ENCODE data around the gene SLC4A4. TPM values are rescaled to one million over a fixed set of nuclear protein-coding genes. Genes with fewer than 3 reads are reported as not detected.

Gene SLC4A4
- total RNA-seq, 1 donor from 2014 or later, result 37.7 TPM

GRCh38 chr4:71469541-71469940 is 130.7 kb downstream of the SLC4A4 start:
- Mint-ChIP-seq H3K36me3 (ENCODE audit: unreplicated experiment) (peaks cover 20% of the 10 kb centered on the region), H3K4me3 (ENCODE audit: unreplicated experiment) (no peak overlapping the region), H3K9me3 (ENCODE audit: unreplicated experiment) (peaks cover 3% of the 10 kb centered on the region), H3K27me3 (ENCODE audit: unreplicated experiment) (no peaks in the 10 kb centered on the region), H3K27ac (ENCODE audit: unreplicated experiment) (peak overlapping the region; percentile 21), H3K4me1 (ENCODE audit: unreplicated experiment) (peaks cover 56% of the 10 kb centered on the region)
- no peak for DNase-seq (ENCODE audit: extremely low spot score, unreplicated experiment)
- no peak for TF ChIP-seq CTCF (IDR thresholded peaks at IDR 0.05)

- Mint-ChIP-seq H3K4me1 (ENCODE audit: unreplicated experiment) (peaks cover 56% of the 10 kb centered on the region), H3K9me3 (ENCODE audit: unreplicated experiment) (peaks cover 3% of the 10 kb centered on the region), H3K36me3 (ENCODE audit: unreplicated experiment) (peaks cover 20% of the 10 kb centered on the region), H3K27ac (ENCODE audit: unreplicated experiment) (peak overlapping the region; percentile 21), H3K27me3 (ENCODE audit: unreplicated experiment) (no peaks in the 10 kb centered on the region), H3K4me3 (ENCODE audit: unreplicated experiment) (no peak overlapping the region)
- TF ChIP-seq CTCF (IDR thresholded peaks at IDR 0.05), result no peak
- DNase-seq (ENCODE audit: extremely low spot score, unreplicated experiment), result no peak
Measured at GRCh38 chr4:71470524-71470923, 131.7 kb downstream of the SLC4A4 start.

- Mint-ChIP-seq H3K4me1 (ENCODE audit: unreplicated experiment) (peaks cover 65% of the 10 kb centered on the region), H3K36me3 (ENCODE audit: unreplicated experiment) (peaks cover 16% of the 10 kb centered on the region), H3K27me3 (ENCODE audit: unreplicated experiment) (no peaks in the 10 kb centered on the region), H3K9me3 (ENCODE audit: unreplicated experiment) (peaks cover 3% of the 10 kb centered on the region), H3K27ac (ENCODE audit: unreplicated experiment) (peak overlapping the region; percentile 71), H3K4me3 (ENCODE audit: unreplicated experiment) (no peak overlapping the region)
- DNase-seq (ENCODE audit: extremely low spot score, unreplicated experiment), result no peak
- no peak for TF ChIP-seq CTCF (IDR thresholded peaks at IDR 0.05)
Measured at GRCh38 chr4:71472946-71473345, 134.1 kb downstream of the SLC4A4 start.

- TF ChIP-seq CTCF (IDR thresholded peaks at IDR 0.05), result no peak
- Mint-ChIP-seq H3K4me1 (ENCODE audit: unreplicated experiment) (peaks cover 61% of the 10 kb centered on the region), H3K4me3 (ENCODE audit: unreplicated experiment) (no peak overlapping the region), H3K27me3 (ENCODE audit: unreplicated experiment) (no peaks in the 10 kb centered on the region), H3K9me3 (ENCODE audit: unreplicated experiment) (peaks cover 3% of the 10 kb centered on the region), H3K36me3 (ENCODE audit: unreplicated experiment) (peaks cover 16% of the 10 kb centered on the region), H3K27ac (ENCODE audit: unreplicated experiment) (peak overlapping the region; percentile 71)
- no peak for DNase-seq (ENCODE audit: extremely low spot score, unreplicated experiment)
Measured at GRCh38 chr4:71473541-71474240, 134.9 kb downstream of the SLC4A4 start.

GRCh38 chr4:71474731-71475130 is 135.9 kb downstream of the SLC4A4 start:
- no peak for DNase-seq (ENCODE audit: extremely low spot score, unreplicated experiment)
- Mint-ChIP-seq H3K9me3 (ENCODE audit: unreplicated experiment) (peaks cover 3% of the 10 kb centered on the region), H3K27me3 (ENCODE audit: unreplicated experiment) (no peaks in the 10 kb centered on the region), H3K36me3 (ENCODE audit: unreplicated experiment) (peaks cover 20% of the 10 kb centered on the region), H3K4me1 (ENCODE audit: unreplicated experiment) (peaks cover 53% of the 10 kb centered on the region), H3K27ac (ENCODE audit: unreplicated experiment) (no peak overlapping the region), H3K4me3 (ENCODE audit: unreplicated experiment) (no peak overlapping the region)
- no peak for TF ChIP-seq CTCF (IDR thresholded peaks at IDR 0.05)
